H1 (cell line): ENCODE results near the gene BTBD10. TPM values are rescaled to one million over a fixed set of nuclear protein-coding genes. Genes with fewer than 3 reads are reported as not detected.

Experiments
- CBX8 ChIP-seq: fragments of 300-800, 300-1000 bp; sonication (generic); IDR thresholded peaks from 2 replicates; pipeline ENCODE4 v1.7.1; 2016; ENCODE audit warnings: low read depth, low read length, borderline replicate concordance
- EGR1 ChIP-seq: IDR thresholded peaks from 2 replicates; pipeline ENCODE4 v1.6.1; 2011; ENCODE audit warnings: low read depth, low read length, borderline replicate concordance
- GTF2F1 ChIP-seq: IDR thresholded peaks from 2 replicates; pipeline ENCODE4 v1.6.1; 2012; ENCODE audit warnings: low read depth, low read length, improper control_type of control experiment, borderline replicate concordance
- POLR2A ChIP-seq, 2 experiments: IDR thresholded peaks; 1 replicate in 1 of 2; 2 replicates in 1 of 2; pipeline ENCODE4 v1.6.1; 2011; ENCODE audit warnings: low read depth in 2 of 2, low read length in 2 of 2, mild to moderate bottlenecking in 2 of 2; ENCODE audit errors: control extremely low read depth in 1 of 2
- RBBP5 ChIP-seq: IDR thresholded peaks from 2 replicates; pipeline ENCODE4 v1.7.1; 2012; ENCODE audit warnings: low read depth, mild to moderate bottlenecking, inconsistent platforms, low read length, moderate library complexity, borderline replicate concordance
- RNF2 ChIP-seq: fragments of 200-900, 300-1000 bp; sonication (generic); IDR thresholded peaks from 2 replicates; pipeline ENCODE4 v1.7.1; 2016; ENCODE audit warnings: borderline replicate concordance, low read depth, mild to moderate bottlenecking, antibody characterized with exemption, low read length; ENCODE audit not compliant: poor library complexity, severe bottlenecking; ENCODE audit errors: missing control alignments
- SP1 ChIP-seq: IDR thresholded peaks from 2 replicates; pipeline ENCODE4 v1.6.1; 2011; ENCODE audit warnings: low read depth, low read length
- polyA plus RNA-seq, 7 experiments: library from polyadenylated mRNA; depleted of rRNA in 3 of 7; stranded (reverse) in 5 of 7; unstranded in 2 of 7; fragments of >200 nt in 5 of 7; fragments of 200-250 nt in 2 of 7; gene quantifications; 1 replicate in 5 of 7; 2 replicates in 1 of 7; 4 replicates in 1 of 7; pipeline versions ENCODE4 v1.2.1 to v1.2.3, GENCODE V29; 2011 to 2013; ENCODE audit warnings: missing spikeins in 2 of 7, mixed read lengths in 2 of 7
- total RNA-seq: library from RNA; stranded (reverse); fragmentation: NEBNext Ultra II Directional; extraction: Animal tissue kit (Norgen Biotek cat#: 25700); gene quantifications from 2 replicates; pipeline ENCODE4 v1.2.1, GENCODE V29; 2021

The BTBD10 gene
- total and polyA plus RNA-seq, 2 of the 8 experiments (the other 6 are each of a cell fraction or from before 2014, with no cell fraction given), result 13.8 to 22.2 TPM

- TF ChIP-seq RNF2 (no peak), GTF2F1 (no peak), RBBP5 (no peak), EGR1 (no peak), POLR2A (IDR thresholded peaks at IDR 0.05; ENCODE audit: control extremely low read depth in 1 of 2, low read depth in 2 of 2, low read length in 2 of 2) (no peak), CBX8 (no peak), SP1 (no peak)
Observed at GRCh38 chr11:13339195-13340153, 123.5 kb downstream of the BTBD10 start (continued).
